ENCODE data around the gene SMIM35.
A peak's percentile ranks its signal among the peaks of the same experiment; 100 is the strongest.
"Not testable (repeated sequence)": the region's sequence is repeated elsewhere in the genome, so short reads cannot be mapped to it uniquely, and the experiment has no call there.

Gene SMIM35

DNA sequence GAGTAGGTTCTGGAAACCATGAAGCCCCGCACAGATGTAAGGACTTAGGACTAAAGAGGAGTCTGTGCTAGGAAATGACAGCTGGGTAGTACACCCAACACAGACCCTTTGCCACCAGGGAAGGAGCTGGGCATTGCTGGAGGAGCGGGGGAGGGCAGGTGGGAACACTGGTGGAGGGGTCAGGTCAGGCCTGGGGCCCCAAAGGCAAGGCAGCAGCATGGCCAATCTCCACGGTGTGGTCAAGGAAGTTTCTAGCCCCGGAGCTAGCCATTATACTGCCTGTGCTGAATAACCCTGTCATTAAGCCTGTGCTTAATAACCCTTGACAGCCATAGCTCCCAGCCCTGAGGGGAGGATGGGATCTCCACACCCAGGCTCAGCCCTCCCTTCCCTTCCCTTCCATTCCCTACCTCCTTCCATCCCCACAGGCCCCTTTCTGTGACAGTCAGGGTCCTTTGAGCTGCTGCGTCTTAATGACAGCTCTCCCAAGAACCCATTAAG is 7.8 kb downstream of the SMIM35 start:
- DNase-seq: peak; percentile 26

DNA sequence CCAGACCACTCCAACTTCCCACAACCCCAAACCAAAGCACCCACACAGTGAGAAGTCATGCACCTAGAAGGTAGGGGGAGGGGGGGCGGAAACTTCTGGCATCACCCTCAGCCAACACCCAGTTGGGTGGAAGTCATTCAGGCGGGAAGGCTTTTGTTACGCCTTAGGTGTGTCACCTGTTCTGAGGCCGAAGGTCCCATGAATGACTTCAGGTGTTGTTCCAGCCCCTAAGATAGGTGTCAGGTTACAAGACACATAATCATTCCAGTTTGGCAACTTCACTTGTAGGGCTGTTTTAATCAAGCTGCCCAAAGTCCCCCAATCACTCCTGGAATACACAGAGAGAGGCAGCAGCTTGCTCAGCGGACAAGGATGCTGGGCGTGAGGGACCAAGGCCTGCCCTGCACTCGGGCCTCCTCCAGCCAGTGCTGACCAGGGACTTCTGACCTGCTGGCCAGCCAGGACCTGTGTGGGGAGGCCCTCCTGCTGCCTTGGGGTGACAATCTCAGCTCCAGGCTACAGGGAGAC is 9.9 kb downstream of the SMIM35 start, which contains the start of gene TMPRSS4:
TSS of gene TMPRSS4 (plus strand) at position 325 of the 528 bp plus-strand sequence. CDS start 225 bp downstream, outside the sequence.
- peak; percentile 97 for DNase-seq

GRCh38 chr11:118074785-118075184 is 12.0 kb downstream of the SMIM35 start:
- no peak for DNase-seq

- no peak for DNase-seq
Measured at GRCh38 chr11:118074091-118074685, 12.6 kb downstream of the SMIM35 start.

DNA sequence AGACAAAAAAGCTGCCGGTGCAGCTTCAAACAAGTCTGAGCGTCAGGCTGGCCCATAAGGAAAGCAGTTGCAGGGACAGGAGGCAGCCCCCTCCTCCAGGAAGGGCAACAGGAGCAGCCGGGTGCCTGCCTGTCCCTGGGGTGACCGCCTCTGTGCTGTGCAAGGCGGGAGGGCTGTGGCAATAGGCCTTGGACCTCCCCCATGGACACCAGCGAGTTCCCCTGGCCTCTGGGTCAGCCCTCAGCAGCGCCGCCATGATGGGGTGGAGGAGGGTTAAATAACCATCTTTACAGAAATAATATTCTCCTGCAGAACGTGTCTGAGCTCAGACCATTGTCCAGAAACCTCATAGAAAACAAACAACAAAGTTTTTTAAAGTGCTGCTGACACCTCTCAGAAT is 13.2 kb downstream of the SMIM35 start:
- DNase-seq: no peak

- DNase-seq: no peak
Measured at GRCh38 chr11:118071416-118072030, 15.2 kb downstream of the SMIM35 start.

GRCh38 chr11:118068945-118069612 is 17.7 kb downstream of the SMIM35 start:
- DNase-seq: no peak

- no peak for DNase-seq
Measured at GRCh38 chr11:118068206-118068944, 18.4 kb downstream of the SMIM35 start.

- DNase-seq: no peak
Measured at GRCh38 chr11:118067006-118067405, 19.8 kb downstream of the SMIM35 start.

- DNase-seq: no peak
Measured at GRCh38 chr11:118065384-118065783, 21.4 kb downstream of the SMIM35 start.

- no peak for DNase-seq
Measured at GRCh38 chr11:118064956-118065355, 21.8 kb downstream of the SMIM35 start.

GRCh38 chr11:118062631-118063030 is 24.1 kb downstream of the SMIM35 start:
- not testable (repeated sequence) for DNase-seq

GRCh38 chr11:118062181-118062580 is 24.6 kb downstream of the SMIM35 start:
- DNase-seq: not testable (repeated sequence)

DNA sequence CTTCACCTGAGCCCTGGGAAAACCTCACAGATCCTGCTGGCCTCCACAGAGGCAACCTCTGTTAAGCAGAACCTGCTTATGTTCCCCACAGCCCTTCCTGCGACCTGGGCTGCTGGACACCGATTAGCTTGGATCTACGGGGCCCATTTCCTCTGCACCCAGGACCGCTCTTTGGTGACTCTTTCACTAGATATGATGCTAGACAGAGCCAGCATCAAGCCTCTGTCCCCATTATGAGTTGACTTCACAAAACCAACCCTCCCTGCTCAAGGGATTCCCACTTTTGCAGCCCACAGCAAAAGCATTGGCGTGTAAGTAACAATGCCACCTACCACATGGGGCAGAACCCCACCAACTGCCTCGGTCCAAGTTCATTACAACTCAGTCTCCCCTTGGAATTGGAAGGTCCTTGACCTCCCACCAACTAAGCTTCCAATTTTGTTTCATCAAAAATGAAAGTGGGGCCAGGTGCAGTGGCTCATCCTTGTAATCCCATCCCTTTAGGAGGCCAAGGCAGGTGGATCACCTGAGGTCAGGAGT is 25.1 kb downstream of the SMIM35 start:
- DNase-seq: no peak

- DNase-seq: no peak
Measured at GRCh38 chr11:118060869-118061268, 25.9 kb downstream of the SMIM35 start.

DNA sequence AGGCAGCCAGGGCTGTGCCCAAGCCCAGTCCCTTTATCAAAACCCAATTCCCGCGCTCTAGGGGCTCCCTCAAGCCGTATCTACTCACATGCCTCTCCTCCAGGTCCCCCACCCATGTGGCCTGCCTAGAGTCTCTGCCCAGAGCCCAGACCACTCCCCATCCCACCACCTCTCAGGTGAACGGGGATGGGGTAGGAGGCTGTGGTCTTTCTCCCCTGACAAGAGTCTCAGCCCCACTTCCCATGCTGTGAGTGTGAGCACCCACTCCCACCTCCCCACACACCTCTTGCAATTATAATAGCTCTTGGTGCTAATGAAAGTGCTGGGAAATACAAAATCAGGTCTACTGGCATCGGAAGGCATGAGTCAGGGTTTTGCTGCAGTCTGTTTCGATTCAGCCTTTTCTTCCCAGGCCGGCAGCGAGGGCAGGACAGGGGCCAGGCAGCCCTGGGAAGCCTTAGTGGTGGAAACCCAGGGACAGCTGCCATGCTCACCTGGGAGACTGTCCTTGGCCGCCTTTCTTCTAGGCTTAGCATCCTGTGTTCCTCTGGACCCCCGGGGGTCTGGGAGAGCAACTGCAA is 26.6 kb downstream of the SMIM35 start:
- DNase-seq: no peak

GRCh38 chr11:118059246-118059940 is 27.4 kb downstream of the SMIM35 start:
- no peak for DNase-seq

GRCh38 chr11:118058311-118059245 is 28.2 kb downstream of the SMIM35 start:
- DNase-seq: no peak

GRCh38 chr11:118057251-118058145 is 29.3 kb downstream of the SMIM35 start:
- DNase-seq: no peak

All from DMS79 (cell line).